GM12878 (cell line): ENCODE data around the gene TACR1. TPM values are rescaled to one million over a fixed set of nuclear protein-coding genes. Genes with fewer than 3 reads are reported as not detected.
A peak's percentile ranks its signal among the peaks of the same experiment; 100 is the strongest.

Source experiments
- ATAC-seq: fragments of 200-7000 bp; cut with Tn5 transposase; 3 replicates; pipeline ENCODE4 v1.9.1; 2020; ENCODE audit warnings: mild to moderate bottlenecking, moderate library complexity
- BruUV-seq: library from RNA; stranded (reverse); fragments of 400-500 nt; replicated peaks from 2 replicates; lab custom pipeline; 2021; lab: Mats Ljungman, UMichigan
- CTCF ChIA-PET: fragments of 300-600 bp; sonication (Branson Sonifier 250); formaldehyde crosslinking; extraction: SDS; loops from one replicate; lab custom pipeline; 2021; ENCODE audit warnings: inconsistent platforms; lab: Yijun Ruan, JAX
- POLR2A ChIA-PET: fragments of 350-600 bp; formaldehyde crosslinking; extraction: SDS; loops from one replicate; lab custom pipeline; 2021; ENCODE audit warnings: inconsistent platforms; lab: Charles Lee
- RAD21 ChIA-PET: fragments of 300-600 bp; sonication (Branson Sonifier 250); formaldehyde crosslinking; loops from one replicate; lab custom pipeline; 2023; ENCODE audit warnings: antibody characterized with exemption; ENCODE audit not compliant: unreplicated experiment; lab: Charles Lee
- SMC1A ChIA-PET: fragments of 300-600 bp; sonication (Branson Sonifier 250); formaldehyde crosslinking; loops from one replicate; lab custom pipeline; 2023; ENCODE audit not compliant: unreplicated experiment, uncharacterized antibody; lab: Charles Lee
- DNase-seq: peaks from one replicate; pipeline ENCODE4 v3.0.0-alpha.2; 2011; ENCODE audit warnings: low read depth, low spot score
- FAIRE-seq: peaks from 3 replicates; lab custom pipeline; 2011; peaks lifted over from hg19 to GRCh38; lab: Jason Lieb, UNC
- H2AFZ ChIP-seq: 2 replicates; pipeline ENCODE4 v1.6.0; 2011; ENCODE audit warnings: low read depth, low read length, control low read depth; ENCODE audit not compliant: control insufficient read depth
- H3K27ac ChIP-seq: 2 replicates; pipeline ENCODE4 v1.5.1; 2011; ENCODE audit warnings: control low read depth; ENCODE audit not compliant: control insufficient read depth, insufficient read depth
- H3K27me3 ChIP-seq, 2 experiments: replicated peaks in 1 of 2; 2 replicates each; pipeline versions ENCODE4 v1.6.0 to v1.6.1; 2011; ENCODE audit warnings: low read length in 1 of 2; ENCODE audit not compliant: control insufficient read depth in 2 of 2, insufficient read depth in 2 of 2
- H3K36me3 ChIP-seq, 2 experiments: 2 replicates each; pipeline ENCODE4 v1.5.1; 2011; ENCODE audit warnings: low read length in 1 of 2; ENCODE audit not compliant: control insufficient read depth in 2 of 2, insufficient read depth in 2 of 2
- H3K4me1 ChIP-seq: 2 replicates; pipeline ENCODE4 v1.6.1; 2011; ENCODE audit warnings: mild to moderate bottlenecking, low read length, moderate library complexity, mixed read lengths; ENCODE audit not compliant: control insufficient read depth, insufficient read depth
- H3K4me2 ChIP-seq: 2 replicates; pipeline ENCODE4 v1.6.0; 2011; ENCODE audit warnings: control low read depth; ENCODE audit not compliant: control insufficient read depth, insufficient read depth
- H3K4me3 ChIP-seq: fragments of 200-600 bp; sonication (generic); 2 replicates; pipeline ENCODE4 v1.5.1; 2016
- H3K79me2 ChIP-seq: 2 replicates; pipeline ENCODE4 v1.6.0; 2011; ENCODE audit warnings: low read length; ENCODE audit not compliant: control insufficient read depth, insufficient read depth
- H3K9ac ChIP-seq: 2 replicates; pipeline ENCODE4 v1.8.0; 2011; ENCODE audit warnings: low read length, control low read depth, mixed read lengths; ENCODE audit not compliant: control insufficient read depth, insufficient read depth
- H3K9me3 ChIP-seq: replicated peaks from 3 replicates; pipeline ENCODE4 v1.5.1; 2011; ENCODE audit warnings: mild to moderate bottlenecking, low read length; ENCODE audit not compliant: control insufficient read depth, insufficient read depth
- H4K20me1 ChIP-seq: 2 replicates; pipeline ENCODE4 v1.6.0; 2011; ENCODE audit not compliant: control insufficient read depth, insufficient read depth
- EGR1 ChIP-seq, 2 experiments: IDR thresholded peaks; 1 replicate in 1 of 2; 2 replicates in 1 of 2; pipeline ENCODE4 v1.6.1; 2011 to 2012; ENCODE audit warnings: low read depth in 2 of 2, low read length in 2 of 2, borderline replicate concordance in 1 of 2, mild to moderate bottlenecking in 1 of 2, moderate library complexity in 1 of 2
- IRF4 ChIP-seq: IDR thresholded peaks from 2 replicates; pipeline ENCODE4 v1.6.1; 2011; ENCODE audit warnings: low read depth, low read length
- KDM1A ChIP-seq: fragments of 200-600 bp; sonication (generic); IDR thresholded peaks from 2 replicates; pipeline ENCODE4 v1.6.1; 2016; ENCODE audit warnings: borderline replicate concordance
- RAD21 ChIP-seq: IDR thresholded peaks from 2 replicates; pipeline ENCODE4 v1.6.1; 2011; ENCODE audit warnings: mild to moderate bottlenecking, low read depth, low read length, moderate library complexity; ENCODE audit not compliant: insufficient read depth
- RCOR1 ChIP-seq: conservative IDR thresholded peaks from 2 replicates; pipeline ENCODE4 v1.6.1; 2012; ENCODE audit warnings: low read depth, low read length, improper control_type of control experiment
- SMC3 ChIP-seq: IDR thresholded peaks from 2 replicates; pipeline ENCODE4 v1.6.1; 2011; ENCODE audit warnings: low read length, improper control_type of control experiment, borderline replicate concordance
- SRF ChIP-seq, 2 experiments: IDR thresholded peaks; 2 replicates each; pipeline ENCODE4 v1.6.1; 2011; ENCODE audit warnings: low read depth in 2 of 2, low read length in 2 of 2, mild to moderate bottlenecking in 1 of 2, moderate library complexity in 1 of 2
- YBX1 ChIP-seq: fragments of 450-650 bp; IDR thresholded peaks from 2 replicates; pipeline ENCODE4 v1.6.1; 2016; ENCODE audit warnings: antibody characterized with exemption
- WGBS: methylation state at CpG from one replicate; pipeline ENCODE4 v1.1.6; 2016; ENCODE audit warnings: low lambda C conversion rate; ENCODE audit not compliant: insufficient replicate concordance, insufficient coverage; ENCODE audit errors: missing lambda C conversion rate; 5-methylcytosine and 5-hydroxymethylcytosine counted together
- in situ Hi-C: fragments of 300-500 bp; cut with MboI; formaldehyde crosslinking; loops from 9 replicates; pipeline ENCODE4 v1.14.3; 2018; ENCODE audit warnings: mixed read lengths
- intact Hi-C: fragments of 100-400 bp; cut with micrococcal nuclease; formaldehyde crosslinking; loops from one replicate; pipeline ENCODE4 v1.14.2; 2022; ENCODE audit not compliant: unreplicated experiment
- polyA plus RNA-seq, 11 experiments: library from polyadenylated mRNA; depleted of rRNA in 4 of 11; unstranded in 6 of 11; stranded (reverse) in 5 of 11; fragments of >200 nt; fragmentation: Nextera tagmentation in 4 of 11; fragmentation: Illumina TruSeq in 1 of 11; extraction: Ambion mirVana in 4 of 11; extraction: Trizol in 1 of 11; gene quantifications; 1 replicate in 1 of 11; 2 replicates in 10 of 11; pipeline versions ENCODE4 v1.2.1 to v1.2.3, GENCODE V29; 2011 to 2016; ENCODE audit warnings: inconsistent platforms in 2 of 11, missing spikeins in 2 of 11, low read depth in 1 of 11
- total RNA-seq, 4 experiments: library from RNA; depleted of rRNA in 3 of 4; stranded (reverse); fragments of >200 nt in 3 of 4; fragmentation: Illumina TruSeq in 1 of 4; extraction: Trizol in 1 of 4; gene quantifications; 2 replicates each; pipeline versions ENCODE4 v1.2.1 to v1.2.3, GENCODE V29; 2013 to 2021
- TF ChIP-seq, protein P1 (sequence below), 3 experiments: IDR thresholded peaks in 2 of 3; conservative IDR thresholded peaks in 1 of 3; 2 replicates each; pipeline ENCODE4 v1.5.1; 2011; ENCODE audit warnings: low read depth in 3 of 3, low read length in 3 of 3, mild to moderate bottlenecking in 3 of 3, control low read depth in 2 of 3, moderate library complexity in 2 of 3, inconsistent platforms in 1 of 3, mixed read lengths in 1 of 3; ENCODE audit not compliant: control insufficient read depth in 2 of 3, insufficient read depth in 1 of 3; ENCODE audit errors: extremely low read depth in 1 of 3

TACR1 gene
- total and polyA plus RNA-seq, 10 of the 15 experiments (the other 5 are each of a cell fraction or from before 2014, with no cell fraction given) = 0.04 to 1.4 (median 0.15) TPM

DNA sequence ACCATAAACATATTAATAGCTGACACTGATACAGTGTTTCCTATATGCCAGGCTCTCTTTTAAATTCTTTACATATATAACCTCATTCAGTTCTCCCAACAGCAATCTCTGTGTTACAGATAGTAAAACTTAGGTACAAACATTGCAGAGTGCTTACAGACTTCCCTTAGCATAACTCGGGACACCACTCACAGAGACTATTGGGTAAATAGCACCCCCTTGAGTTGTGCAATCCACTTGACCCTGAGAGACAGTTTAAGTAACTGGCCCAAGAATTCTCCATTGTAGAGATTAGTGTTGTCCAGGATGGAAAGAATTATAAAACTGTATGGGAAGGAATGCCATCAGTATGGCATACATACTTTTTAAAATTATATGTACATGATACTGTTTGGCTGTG, 130.8 kb downstream of the TACR1 start:
- intact Hi-C loops = loop anchor here (5.0 kb wide), 1 partner anchor 559 kb away; no protein-coding TSS in a partner anchor
- H3K36me3 ChIP-seq = no peaks in the 10 kb centered on the region
- no peaks in the 10 kb centered on the region for H3K4me1 ChIP-seq
- H3K27me3 ChIP-seq = no peaks in the 10 kb centered on the region
- 0% methylated on average over 1 of the region's 1 CpG for WGBS
- H3K79me2 ChIP-seq = no peaks in the 10 kb centered on the region
- H3K9ac ChIP-seq = no peak overlapping the region
- no peaks in the 10 kb centered on the region for H4K20me1 ChIP-seq
- no peak for TF ChIP-seq IRF4
- no peak for TF ChIP-seq RCOR1
- peak; percentile 25; the same call in 1 of the 2 replicates for TF ChIP-seq SMC3
- no peak for TF ChIP-seq KDM1A
- TF ChIP-seq EGR1 (IDR thresholded peaks at IDR 0.05; ENCODE audit: borderline replicate concordance in 1 of 2, low read depth in 2 of 2, low read length in 2 of 2) = no peak
- TF ChIP-seq, protein P1, sequence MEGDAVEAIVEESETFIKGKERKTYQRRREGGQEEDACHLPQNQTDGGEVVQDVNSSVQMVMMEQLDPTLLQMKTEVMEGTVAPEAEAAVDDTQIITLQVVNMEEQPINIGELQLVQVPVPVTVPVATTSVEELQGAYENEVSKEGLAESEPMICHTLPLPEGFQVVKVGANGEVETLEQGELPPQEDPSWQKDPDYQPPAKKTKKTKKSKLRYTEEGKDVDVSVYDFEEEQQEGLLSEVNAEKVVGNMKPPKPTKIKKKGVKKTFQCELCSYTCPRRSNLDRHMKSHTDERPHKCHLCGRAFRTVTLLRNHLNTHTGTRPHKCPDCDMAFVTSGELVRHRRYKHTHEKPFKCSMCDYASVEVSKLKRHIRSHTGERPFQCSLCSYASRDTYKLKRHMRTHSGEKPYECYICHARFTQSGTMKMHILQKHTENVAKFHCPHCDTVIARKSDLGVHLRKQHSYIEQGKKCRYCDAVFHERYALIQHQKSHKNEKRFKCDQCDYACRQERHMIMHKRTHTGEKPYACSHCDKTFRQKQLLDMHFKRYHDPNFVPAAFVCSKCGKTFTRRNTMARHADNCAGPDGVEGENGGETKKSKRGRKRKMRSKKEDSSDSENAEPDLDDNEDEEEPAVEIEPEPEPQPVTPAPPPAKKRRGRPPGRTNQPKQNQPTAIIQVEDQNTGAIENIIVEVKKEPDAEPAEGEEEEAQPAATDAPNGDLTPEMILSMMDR (IDR thresholded peaks at IDR 0.05 in 2 of 3, conservative IDR thresholded peaks at IDR 0.05 in 1 of 3; ENCODE audit: control insufficient read depth in 2 of 3, extremely low read depth in 1 of 3, insufficient read depth in 1 of 3, low read depth in 3 of 3, low read length in 3 of 3) = peak; percentile 3 to 29 (median 16); a peak in 1 of 6 replicates
- TF ChIP-seq SRF (IDR thresholded peaks at IDR 0.05; ENCODE audit: low read depth in 2 of 2, low read length in 2 of 2) = no peak
- peak; percentile 47; the same call in 1 of the 2 replicates for TF ChIP-seq RAD21
- no peak for TF ChIP-seq YBX1
- FAIRE-seq (no peak), ATAC-seq (peak; percentile 73), DNase-seq (no peak)
- RAD21 ChIA-PET = interaction anchor here (0.7 to 2.1 kb wide), 5 partner anchors 10 to 336 kb away, joined by 3 to 7 read pairs (median 5); no protein-coding TSS in a partner anchor
- no peaks in the 10 kb centered on the region; the same call in 2 of the 3 replicates for H3K9me3 ChIP-seq
- no peak overlapping the region for H3K4me2 ChIP-seq
- CTCF ChIA-PET = interaction anchor here (0.6 to 6.4 kb wide), 12 partner anchors 8 to 559 kb away, joined by 3 to 114 read pairs (median 6); no protein-coding TSS in a partner anchor
- no peak overlapping the region for H2AFZ ChIP-seq
- no peak overlapping the region for H3K27ac ChIP-seq
- in situ Hi-C loops = loop anchor here (25.0 kb wide), 1 partner anchor 344 kb away; no protein-coding TSS in a partner anchor
- SMC1A ChIA-PET = interaction anchor here (1.1 to 5.3 kb wide), 5 partner anchors 10 to 540 kb away, joined by 4 to 92 read pairs (median 4); no protein-coding TSS in a partner anchor
- POLR2A ChIA-PET = no interaction called here
- H3K4me3 ChIP-seq = no peak overlapping the region
- BruUV-seq = no TSS peak
